SU-DHL-6 (cell line): Measurements from ENCODE around the gene PRR14L.

Source experiments
- H2AFZ ChIP-seq: fragments of 200-600 bp; sonication (generic); 2 replicates; pipeline ENCODE4 v1.6.1; 2014; ENCODE audit warnings: low read depth, mild to moderate bottlenecking, moderate library complexity, mixed read lengths, antibody characterized with exemption, low read length; ENCODE audit not compliant: severe bottlenecking
- H3F3A ChIP-seq: fragments of 200-600 bp; shearing (Covaris generic); 2 replicates; pipeline ENCODE4 v1.6.0; 2016; ENCODE audit warnings: antibody characterized with exemption, mild to moderate bottlenecking; ENCODE audit not compliant: insufficient read depth
- H3K27ac ChIP-seq: fragments of 200-600 bp; sonication (generic); 2 replicates; pipeline ENCODE4 v1.5.1; 2016; ENCODE audit warnings: low read depth, mild to moderate bottlenecking, low read length, moderate library complexity, mixed read lengths
- H3K27me3 ChIP-seq: fragments of 200-600 bp; sonication (generic), shearing (Covaris generic); 2 replicates; pipeline ENCODE4 v1.6.0; 2014; ENCODE audit warnings: mild to moderate bottlenecking, low read length
- H3K36me3 ChIP-seq: fragments of 200-600 bp; sonication (generic); 2 replicates; pipeline ENCODE4 v1.6.1; 2014; ENCODE audit warnings: mild to moderate bottlenecking, low read length, mixed read lengths
- H3K4me2 ChIP-seq: fragments of 300-600, 200-600 bp; shearing (Covaris generic), sonication (generic); 2 replicates; pipeline ENCODE4 v1.6.0; 2014; ENCODE audit warnings: low read length, low read depth, mild to moderate bottlenecking; ENCODE audit not compliant: poor library complexity, severe bottlenecking
- H3K4me3 ChIP-seq: fragments of 200-600 bp; sonication (generic); 2 replicates; pipeline ENCODE4 v1.5.1; 2014; ENCODE audit warnings: antibody characterized with exemption, low read length, mild to moderate bottlenecking, mixed read lengths; ENCODE audit not compliant: insufficient read depth, poor library complexity, severe bottlenecking
- H3K79me2 ChIP-seq: fragments of 200-600 bp; sonication (generic); 2 replicates; pipeline ENCODE4 v1.6.1; 2014; ENCODE audit warnings: mild to moderate bottlenecking, low read length, moderate library complexity; ENCODE audit not compliant: insufficient read depth
- H3K9ac ChIP-seq: fragments of 200-600 bp; sonication (generic); 2 replicates; pipeline ENCODE4 v1.7.0; 2014; ENCODE audit warnings: mild to moderate bottlenecking, low read length
- H3K9me2 ChIP-seq: fragments of 200-600 bp; sonication (generic); replicated peaks from 2 replicates; pipeline ENCODE4 v1.6.1; 2014; ENCODE audit warnings: low read length; ENCODE audit not compliant: insufficient read depth
- H3K9me3 ChIP-seq: fragments of 200-600 bp; sonication (generic); 2 replicates; pipeline ENCODE4 v1.6.1; 2014; ENCODE audit warnings: low read length, mixed read lengths; ENCODE audit not compliant: insufficient read depth
- H4K20me1 ChIP-seq: fragments of 200-600 bp; sonication (generic); 2 replicates; pipeline ENCODE4 v1.6.1; 2014; ENCODE audit warnings: low read depth, mild to moderate bottlenecking, antibody characterized with exemption, low read length, moderate library complexity, mixed read lengths
- EZH2phosphoT487 ChIP-seq: fragments of 200-600 bp; sonication (generic), shearing (Covaris generic); conservative IDR thresholded peaks from 2 replicates; pipeline ENCODE4 v1.6.1; 2018; ENCODE audit warnings: mild to moderate bottlenecking, antibody characterized with exemption, low read length, moderate library complexity, mixed read lengths
- TF ChIP-seq, protein P1 (sequence below): fragments of 200-600 bp; sonication (generic); IDR thresholded peaks from one replicate; pipeline ENCODE4 v1.5.1; 2017; ENCODE audit warnings: antibody characterized with exemption, mild to moderate bottlenecking, low read length, moderate library complexity; ENCODE audit not compliant: insufficient read depth, poor library complexity, severe bottlenecking

Gene PRR14L

DNA sequence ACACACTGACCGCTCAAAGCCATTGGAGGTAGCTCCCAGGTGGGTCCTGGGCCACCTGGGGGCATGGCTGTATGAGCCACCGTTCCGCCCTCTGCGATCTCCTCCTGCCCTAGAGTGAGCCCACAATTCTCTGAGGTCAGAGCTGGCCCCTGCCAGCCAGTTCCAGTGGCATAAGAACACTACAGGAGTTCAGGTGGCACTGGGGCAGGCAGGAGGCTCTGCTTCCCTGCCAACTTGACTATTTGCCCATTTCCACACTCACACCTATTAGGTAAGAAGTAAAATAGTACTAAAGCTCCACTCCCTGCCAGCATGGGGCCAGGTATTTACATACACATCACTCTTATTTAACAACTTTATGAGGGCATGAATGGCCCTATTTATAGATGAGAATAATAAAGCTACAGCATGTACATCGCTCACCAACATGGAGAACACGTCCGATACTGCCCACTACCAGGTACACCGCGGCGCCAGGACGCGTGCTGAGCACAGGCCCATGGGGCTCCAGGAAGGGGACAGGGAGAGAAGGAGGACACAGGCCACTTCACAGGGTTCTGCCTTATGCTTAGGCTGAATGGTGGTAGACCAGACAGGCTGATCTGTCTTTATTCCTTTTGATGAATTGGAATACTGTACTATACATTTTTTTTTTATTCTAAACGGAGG, 114.2 kb downstream of the PRR14L start:
- Histone ChIP-seq H4K20me1 (no peaks in the 10 kb centered on the region), H3K79me2 (peaks cover 63% of the 10 kb centered on the region), H3K4me2 (peak overlapping the region; percentile 44), H2AFZ (no peak overlapping the region), H3K36me3 (peaks cover 9% of the 10 kb centered on the region), H3K27ac (peak overlapping the region; percentile 93), H3K27me3 (no peaks in the 10 kb centered on the region), H3K9me2 (no peaks in the 10 kb centered on the region), H3K4me3 (no peak overlapping the region), H3K9me3 (no peaks in the 10 kb centered on the region), H3K9ac (no peak overlapping the region), H3F3A (peaks cover 69% of the 10 kb centered on the region)
- TF ChIP-seq EZH2phosphoT487: no peak
- TF ChIP-seq, protein P1, sequence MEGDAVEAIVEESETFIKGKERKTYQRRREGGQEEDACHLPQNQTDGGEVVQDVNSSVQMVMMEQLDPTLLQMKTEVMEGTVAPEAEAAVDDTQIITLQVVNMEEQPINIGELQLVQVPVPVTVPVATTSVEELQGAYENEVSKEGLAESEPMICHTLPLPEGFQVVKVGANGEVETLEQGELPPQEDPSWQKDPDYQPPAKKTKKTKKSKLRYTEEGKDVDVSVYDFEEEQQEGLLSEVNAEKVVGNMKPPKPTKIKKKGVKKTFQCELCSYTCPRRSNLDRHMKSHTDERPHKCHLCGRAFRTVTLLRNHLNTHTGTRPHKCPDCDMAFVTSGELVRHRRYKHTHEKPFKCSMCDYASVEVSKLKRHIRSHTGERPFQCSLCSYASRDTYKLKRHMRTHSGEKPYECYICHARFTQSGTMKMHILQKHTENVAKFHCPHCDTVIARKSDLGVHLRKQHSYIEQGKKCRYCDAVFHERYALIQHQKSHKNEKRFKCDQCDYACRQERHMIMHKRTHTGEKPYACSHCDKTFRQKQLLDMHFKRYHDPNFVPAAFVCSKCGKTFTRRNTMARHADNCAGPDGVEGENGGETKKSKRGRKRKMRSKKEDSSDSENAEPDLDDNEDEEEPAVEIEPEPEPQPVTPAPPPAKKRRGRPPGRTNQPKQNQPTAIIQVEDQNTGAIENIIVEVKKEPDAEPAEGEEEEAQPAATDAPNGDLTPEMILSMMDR: no peak

DNA sequence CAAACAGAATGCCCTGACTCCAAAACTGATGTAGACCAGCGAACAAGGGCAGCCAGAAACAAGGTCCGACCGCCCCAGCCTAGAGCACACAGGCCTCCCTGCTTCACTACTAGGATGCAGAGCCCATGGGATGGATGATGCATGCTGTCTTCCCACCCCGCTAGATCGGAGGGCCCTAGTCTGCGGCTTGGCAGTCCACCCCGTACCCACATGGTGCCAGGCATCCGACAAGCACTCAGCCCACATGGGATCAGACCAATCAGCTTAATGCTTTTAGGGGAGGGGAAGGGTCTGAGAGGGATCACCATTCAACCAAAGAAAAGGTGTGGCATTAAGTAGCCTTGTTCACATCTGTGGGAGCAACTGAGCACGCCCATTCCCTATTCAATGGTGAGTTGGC, 118.5 kb downstream of the PRR14L start:
- peak overlapping the region; percentile 54 for H3K4me3 ChIP-seq
- peak overlapping the region; percentile 87 for H3K27ac ChIP-seq
- H3K79me2 ChIP-seq: peaks cover 64% of the 10 kb centered on the region
- H3K9me2 ChIP-seq: no peaks in the 10 kb centered on the region
- peak overlapping the region; percentile 69 for H3K9ac ChIP-seq
- TF ChIP-seq, protein P1: no peak
- TF ChIP-seq EZH2phosphoT487: no peak
- peak overlapping the region; percentile 77 for H3K4me2 ChIP-seq
- H2AFZ ChIP-seq: no peak overlapping the region
- no peaks in the 10 kb centered on the region for H3K9me3 ChIP-seq
- no peaks in the 10 kb centered on the region for H4K20me1 ChIP-seq
- H3F3A ChIP-seq: peaks cover 48% of the 10 kb centered on the region
- peaks cover 9% of the 10 kb centered on the region for H3K36me3 ChIP-seq
- no peaks in the 10 kb centered on the region for H3K27me3 ChIP-seq
